CD1c-positive myeloid dendritic cell (primary cell): ENCODE results near the gene CYP46A1.
"Not testable (repeated sequence)": the region's sequence is repeated elsewhere in the genome, so short reads cannot be mapped to it uniquely, and the experiment has no call there.

Experiments
- DNase-seq: peaks from one replicate; pipeline ENCODE4 v3.0.0-alpha.2; 2016; ENCODE audit errors: extremely low spot score

The CYP46A1 gene

GRCh38 chr14:99657645-99658155 is 26.4 kb upstream of the CYP46A1 start:
- no peak for DNase-seq

GRCh38 chr14:99658218-99658845 is 25.8 kb upstream of the CYP46A1 start:
- no peak for DNase-seq

GRCh38 chr14:99659333-99659741 is 24.8 kb upstream of the CYP46A1 start:
- no peak for DNase-seq

GRCh38 chr14:99660006-99660566 is 24.0 kb upstream of the CYP46A1 start:
- no peak for DNase-seq

- no peak for DNase-seq
Observed at GRCh38 chr14:99660794-99661193, 23.3 kb upstream of the CYP46A1 start.

GRCh38 chr14:99661206-99661605 is 22.9 kb upstream of the CYP46A1 start:
- DNase-seq: not testable (repeated sequence)

GRCh38 chr14:99662846-99663245 is 21.3 kb upstream of the CYP46A1 start:
- no peak for DNase-seq

- no peak for DNase-seq
Observed at GRCh38 chr14:99663386-99664057, 20.6 kb upstream of the CYP46A1 start.

GRCh38 chr14:99664058-99664936 is 19.8 kb upstream of the CYP46A1 start:
- no peak for DNase-seq

GRCh38 chr14:99664937-99665273 is 19.2 kb upstream of the CYP46A1 start:
- DNase-seq: no peak

- DNase-seq: no peak
Observed at GRCh38 chr14:99666533-99666932, 17.6 kb upstream of the CYP46A1 start.

GRCh38 chr14:99667045-99667444 is 17.1 kb upstream of the CYP46A1 start:
- DNase-seq: no peak

GRCh38 chr14:99667821-99668220 is 16.3 kb upstream of the CYP46A1 start:
- DNase-seq: no peak

- no peak for DNase-seq
Observed at GRCh38 chr14:99668307-99669295, 15.5 kb upstream of the CYP46A1 start.

GRCh38 chr14:99670361-99671234 is 13.5 kb upstream of the CYP46A1 start:
- DNase-seq: no peak

GRCh38 chr14:99671235-99672224 is 12.6 kb upstream of the CYP46A1 start:
- DNase-seq: no peak

GRCh38 chr14:99672506-99673304 is 11.4 kb upstream of the CYP46A1 start:
- DNase-seq: peak; percentile 26
